CD4-positive, alpha-beta T cell (primary cell): ENCODE results near the gene RBBP4. TPM values are rescaled to one million over a fixed set of nuclear protein-coding genes. Genes with fewer than 3 reads are reported as not detected.

ENCODE experiments used
- ATAC-seq: fragments of 200-7000 bp; cut with Tn5 transposase; one replicate; pipeline ENCODE4 v1.10.0; 2022; ENCODE audit warnings: mild to moderate bottlenecking; ENCODE audit not compliant: poor library complexity
- CTCF ChIA-PET: fragments of 350-600 bp; sonication (Branson Sonifier 250); formaldehyde crosslinking; loops from one replicate; lab custom pipeline; 2021; ENCODE audit warnings: antibody characterized with exemption, inconsistent platforms; lab: Charles Lee
- POLR2A ChIA-PET: fragments of 350-600 bp; sonication (Branson Sonifier 250); formaldehyde crosslinking; loops from one replicate; lab custom pipeline; 2021; ENCODE audit warnings: antibody characterized with exemption, inconsistent platforms; lab: Charles Lee
- DNase-seq, 14 experiments: peaks; one replicate each; pipeline ENCODE4 v3.0.0-alpha.2; 2013 to 2020; ENCODE audit warnings: mixed read lengths in 2 of 14
- H3K27ac ChIP-seq, 2 donors: one replicate each; pipeline versions ENCODE4 v1.5.1 to v1.7.0; 2013; ENCODE audit warnings: low read length in 2 of 2, low read depth in 1 of 2, mild to moderate bottlenecking in 1 of 2
- H3K27me3 ChIP-seq, 2 experiments: 1 replicate in 1 of 2; 2 replicates in 1 of 2; pipeline versions ENCODE4 v1.6.1 to v1.7.0; 2013; ENCODE audit warnings: low read length in 2 of 2, control low read depth in 1 of 2, mild to moderate bottlenecking in 1 of 2, moderate library complexity in 1 of 2; ENCODE audit not compliant: insufficient read depth in 2 of 2, control insufficient read depth in 1 of 2
- H3K36me3 ChIP-seq: one replicate; pipeline ENCODE4 v1.6.1; 2013; ENCODE audit warnings: low read length, control low read depth; ENCODE audit not compliant: insufficient read depth
- H3K4me1 ChIP-seq: one replicate; pipeline ENCODE4 v1.6.1; 2013; ENCODE audit warnings: low read length, control low read depth; ENCODE audit not compliant: insufficient read depth
- H3K4me3 ChIP-seq: one replicate; pipeline ENCODE4 v1.5.1; 2013; ENCODE audit warnings: mild to moderate bottlenecking, low read length, moderate library complexity
- H3K9me3 ChIP-seq, 2 experiments: 1 replicate in 1 of 2; 2 replicates in 1 of 2; pipeline versions ENCODE4 v1.6.1 to v1.7.0; 2013; ENCODE audit warnings: low read length in 2 of 2, mild to moderate bottlenecking in 2 of 2, control low read depth in 1 of 2, moderate library complexity in 1 of 2; ENCODE audit not compliant: control insufficient read depth in 1 of 2, insufficient read depth in 1 of 2
- H3K27ac Mint-ChIP-seq: one replicate; pipeline ENCODE4 v1.8.0; 2020; ENCODE audit warnings: mixed read lengths
- H3K27me3 Mint-ChIP-seq: one replicate; pipeline ENCODE4 v1.8.0; 2021; ENCODE audit warnings: mixed read lengths
- H3K36me3 Mint-ChIP-seq: one replicate; pipeline ENCODE4 v1.8.0; 2021; ENCODE audit warnings: low read depth, mixed read lengths
- H3K4me1 Mint-ChIP-seq: one replicate; pipeline ENCODE4 v1.8.0; 2021; ENCODE audit warnings: low read depth, mixed read lengths
- H3K4me3 Mint-ChIP-seq: one replicate; pipeline ENCODE4 v1.8.0; 2020; ENCODE audit warnings: mild to moderate bottlenecking, mixed read lengths
- H3K9me3 Mint-ChIP-seq: one replicate; pipeline ENCODE4 v1.8.0; 2020; ENCODE audit warnings: mixed read lengths
- CTCF ChIP-seq: fragments of 200-600 bp; IDR thresholded peaks from one replicate; pipeline ENCODE4 v1.8.0; 2022; ENCODE audit warnings: antibody characterized with exemption, mild to moderate bottlenecking
- intact Hi-C, 2 experiments: fragments of 100-400 bp; cut with DNase I in 1 of 2; cut with micrococcal nuclease in 1 of 2; formaldehyde crosslinking; loops; one replicate each; pipeline versions ENCODE4 v1.15.1 to v1.9.0; 2023 to 2025; cut with DNase I, micrococcal nuclease
- total RNA-seq, 174 experiments: library from RNA in 2 of 174; stranded (reverse) in 2 of 174; gene quantifications; one replicate each; pipeline ENCODE4 v1.2.3 and lab custom pipeline; 2021 to 2026

Gene RBBP4
- total RNA-seq, 2 experiments from 2014 or later = 108 to 117 TPM

GRCh38 chr1:32719681-32720275, 68.8 kb downstream of the RBBP4 start:
- DNase-seq = no peak
- ATAC-seq = no peak

GRCh38 chr1:32724678-32725614, 73.9 kb downstream of the RBBP4 start:
- Mint-ChIP-seq H3K9me3 (no peaks in the 10 kb centered on the region), H3K4me1 (no peaks in the 10 kb centered on the region), H3K36me3 (no peaks in the 10 kb centered on the region), H3K27ac (no peak overlapping the region), H3K27me3 (peaks cover 24% of the 10 kb centered on the region), H3K4me3 (no peak overlapping the region)
- DNase-seq (peak in 2 of 14 experiments; percentile 32 to 43), ATAC-seq (peak; percentile 24)
- CTCF ChIA-PET = no interaction called here
- H3K9me3 ChIP-seq = no peaks in the 10 kb centered on the region
- no peak overlapping the region for H3K27ac ChIP-seq
- no peak overlapping the region for H3K4me3 ChIP-seq
- no peaks in the 10 kb centered on the region for H3K36me3 ChIP-seq
- no peak for TF ChIP-seq CTCF
- H3K27me3 ChIP-seq = peaks cover 0 to 7% of the 10 kb centered on the region in 2 experiments
- POLR2A ChIA-PET = no interaction called here
- intact Hi-C loops = no loop called here
- peaks cover 7% of the 10 kb centered on the region for H3K4me1 ChIP-seq

More at GRCh38 chr1:32719681-32720275, 68.8 kb downstream of the RBBP4 start:
- no peak overlapping the region for H3K4me3 ChIP-seq
- no peaks in the 10 kb centered on the region for H3K9me3 ChIP-seq
- POLR2A ChIA-PET = no interaction called here
- no peak for TF ChIP-seq CTCF
- no peak overlapping the region for H3K27ac ChIP-seq
- Mint-ChIP-seq H3K27me3 (peaks cover 15% of the 10 kb centered on the region), H3K27ac (no peak overlapping the region), H3K4me3 (no peak overlapping the region), H3K36me3 (no peaks in the 10 kb centered on the region), H3K4me1 (peaks cover 5% of the 10 kb centered on the region), H3K9me3 (no peaks in the 10 kb centered on the region)
- peaks cover 9% of the 10 kb centered on the region for H3K4me1 ChIP-seq
- intact Hi-C loops = loop anchor here in 1 of 2 experiments (10.0 kb wide), 1 partner anchor 365 kb away; the partner anchor contains the start of gene AZIN2
- H3K27me3 ChIP-seq = peaks cover 0 to 7% of the 10 kb centered on the region in 2 experiments
- CTCF ChIA-PET = interaction anchor here (0.6 kb wide), 1 partner anchor 199 kb away, joined by 4 read pairs; no protein-coding TSS in a partner anchor
- no peaks in the 10 kb centered on the region for H3K36me3 ChIP-seq

GRCh38 chr1:32725615-32725982, 74.6 kb downstream of the RBBP4 start:
- TF ChIP-seq CTCF = no peak
- DNase-seq (no peak), ATAC-seq (no peak)
- H3K36me3 Mint-ChIP-seq = no peaks in the 10 kb centered on the region
- H3K27me3 Mint-ChIP-seq = peaks cover 19% of the 10 kb centered on the region
- Histone ChIP-seq H3K36me3 (no peaks in the 10 kb centered on the region), H3K27ac (no peak overlapping the region), H3K9me3 (no peaks in the 10 kb centered on the region), H3K27me3 (peaks cover 0 to 7% of the 10 kb centered on the region in 2 experiments), H3K4me1 (peaks cover 7% of the 10 kb centered on the region), H3K4me3 (no peak overlapping the region)
- H3K4me3 Mint-ChIP-seq = no peak overlapping the region
- no peaks in the 10 kb centered on the region for H3K4me1 Mint-ChIP-seq
- ChIA-PET CTCF (no interaction called here), POLR2A (no interaction called here)
- no peak overlapping the region for H3K27ac Mint-ChIP-seq
- intact Hi-C loops = no loop called here
- no peaks in the 10 kb centered on the region for H3K9me3 Mint-ChIP-seq
